ENCODE data around the gene LGR4.
"Not testable (repeated sequence)": the region's sequence is repeated elsewhere in the genome, so short reads cannot be mapped to it uniquely, and the experiment has no call there.

Gene LGR4

GRCh38 chr11:27331981-27332380 lies 140.6 kb downstream of the LGR4 start:
- no peak for DNase-seq

GRCh38 chr11:27330633-27331270 lies 141.8 kb downstream of the LGR4 start:
- no peak for DNase-seq

DNA sequence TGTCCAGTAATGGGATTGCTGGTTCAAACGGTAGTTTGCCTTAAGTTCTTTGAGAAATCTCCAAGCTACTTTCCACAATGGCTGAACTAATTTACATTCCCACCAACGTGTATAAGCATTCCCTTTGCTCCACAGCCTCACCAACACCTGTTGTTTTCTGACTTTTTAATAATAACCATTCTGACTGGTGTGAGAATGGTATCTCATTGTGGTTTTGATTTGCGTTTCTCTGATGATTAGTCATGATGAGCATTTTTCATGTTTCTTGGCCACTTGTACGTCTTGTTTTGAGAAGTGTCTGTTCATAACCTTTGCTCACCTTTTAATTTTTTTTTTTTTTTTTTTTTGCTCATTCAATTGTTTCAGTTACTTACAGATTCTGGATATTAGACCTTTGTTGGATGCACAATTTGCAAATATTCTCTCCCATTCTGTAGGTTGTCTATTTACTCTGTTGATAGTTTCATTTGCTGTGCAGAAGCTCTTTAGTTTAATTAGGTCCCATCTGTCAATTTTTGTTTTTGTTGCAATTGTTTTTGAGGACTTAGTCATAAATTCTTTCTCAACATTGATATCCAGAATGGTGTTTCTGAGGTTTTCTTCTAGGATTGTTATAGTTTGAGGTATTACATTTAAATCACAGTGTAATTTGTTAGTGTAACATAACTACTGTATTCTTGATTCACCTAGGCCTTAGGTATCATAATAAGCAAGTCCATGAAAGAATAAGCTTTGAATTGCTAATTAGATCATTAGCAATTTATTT lies 142.5 kb downstream of the LGR4 start:
- DNase-seq: no peak

- no peak for DNase-seq
Measured at GRCh38 chr11:27328614-27329013, 144.0 kb downstream of the LGR4 start.

DNA sequence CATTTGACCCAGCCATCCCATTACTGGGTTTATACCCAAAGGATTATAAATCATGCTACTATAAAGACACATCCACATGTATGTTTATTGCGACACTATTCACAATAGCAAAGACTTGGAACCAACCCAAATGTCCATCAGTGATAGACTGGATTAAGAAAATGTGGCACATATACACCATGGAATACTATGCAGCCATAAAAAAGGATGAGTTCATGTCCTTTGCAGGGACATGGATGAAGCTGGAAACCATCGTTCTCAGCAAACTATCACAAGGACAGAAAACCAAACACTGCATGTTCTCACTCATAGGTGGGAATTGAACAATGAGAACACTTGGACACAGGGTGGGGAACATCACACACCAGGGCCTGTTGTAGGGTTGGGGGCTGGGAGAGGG lies 145.5 kb downstream of the LGR4 start:
- DNase-seq: not testable (repeated sequence)

- DNase-seq: not testable (repeated sequence)
Measured at GRCh38 chr11:27322196-27322595, 150.4 kb downstream of the LGR4 start.

DNA sequence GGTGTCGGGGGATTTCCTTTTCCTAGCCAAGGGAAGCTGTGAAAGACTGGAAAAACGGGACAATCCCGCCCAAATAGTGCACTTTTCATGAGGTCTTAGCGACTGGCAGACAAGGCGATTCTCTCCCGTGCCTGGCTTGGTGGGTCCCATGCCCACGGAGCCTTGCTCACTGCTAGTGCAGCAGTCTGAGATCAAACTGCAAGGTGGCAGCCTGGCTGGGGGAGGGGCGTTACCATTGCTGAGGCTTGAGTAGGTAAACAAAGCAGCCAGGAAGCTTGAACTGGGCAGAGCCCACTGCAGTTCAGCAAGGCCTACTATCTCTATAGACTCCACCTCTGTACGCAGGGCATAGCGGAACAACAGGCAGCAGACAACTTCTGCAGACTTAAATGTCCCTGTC lies 151.2 kb downstream of the LGR4 start:
- DNase-seq: not testable (repeated sequence)

GRCh38 chr11:27319072-27319471 lies 153.5 kb downstream of the LGR4 start:
- no peak for DNase-seq

GRCh38 chr11:27317751-27318150 lies 154.8 kb downstream of the LGR4 start:
- no peak for DNase-seq
